WTC11 (cell line): ENCODE results near the gene DNMT3A. TPM values are rescaled to one million over a fixed set of nuclear protein-coding genes. Genes with fewer than 3 reads are reported as not detected.

Experiments
- ATAC-seq: fragments of 200-7000 bp; cut with Tn5 transposase; 2 replicates; pipeline ENCODE4 v1.10.0; 2021; ENCODE audit warnings: mild to moderate bottlenecking, moderate library complexity
- CTCF ChIA-PET: fragments of 300-600 bp; sonication (Branson Sonifier 250); formaldehyde crosslinking; loops from one replicate; lab custom pipeline; 2021; ENCODE audit warnings: antibody characterized with exemption; lab: Charles Lee
- POLR2A ChIA-PET: fragments of 350-600 bp; sonication (Branson Sonifier 250); formaldehyde crosslinking; loops from one replicate; lab custom pipeline; 2021; ENCODE audit warnings: antibody characterized with exemption; lab: Charles Lee
- DNase-seq: peaks from one replicate; pipeline ENCODE4 v3.0.0; 2021; ENCODE audit warnings: low spot score
- H3K27ac Mint-ChIP-seq: 2 replicates; pipeline ENCODE4 v1.8.0; 2021; ENCODE audit warnings: mixed read lengths
- H3K27me3 Mint-ChIP-seq: 2 replicates; pipeline ENCODE4 v1.8.0; 2021; ENCODE audit warnings: low read depth, mild to moderate bottlenecking, moderate library complexity, mixed read lengths
- H3K36me3 Mint-ChIP-seq: 2 replicates; pipeline ENCODE4 v1.8.0; 2021; ENCODE audit warnings: mixed read lengths
- H3K4me1 Mint-ChIP-seq: 2 replicates; pipeline ENCODE4 v1.8.0; 2022; ENCODE audit warnings: mixed read lengths
- H3K4me3 Mint-ChIP-seq: 2 replicates; pipeline ENCODE4 v1.8.0; 2021; ENCODE audit warnings: mild to moderate bottlenecking, moderate library complexity, mixed read lengths
- H3K9me3 Mint-ChIP-seq: 2 replicates; pipeline ENCODE4 v1.8.0; 2021; ENCODE audit warnings: mixed read lengths
- ATF3 ChIP-seq: sonication (generic); formaldehyde crosslinking; conservative IDR thresholded peaks from 2 replicates; pipeline ENCODE4 v1.8.1; 2022; ENCODE audit warnings: mild to moderate bottlenecking, missing genetic modification reagents
- CDX4 ChIP-seq: fragments of 250-450 bp; sonication (Bioruptor Pico); IDR thresholded peaks from 2 replicates; pipeline ENCODE4 v1.9.0; 2021; ENCODE audit warnings: moderate library complexity, mild to moderate bottlenecking, inconsistent platforms, borderline replicate concordance
- EMX1 ChIP-seq: fragments of 250-450 bp; sonication (Bioruptor Pico); IDR thresholded peaks from 2 replicates; pipeline ENCODE4 v1.8.0; 2021; ENCODE audit warnings: mild to moderate bottlenecking
- FOXJ3 ChIP-seq: sonication (generic); formaldehyde crosslinking; IDR thresholded peaks from 2 replicates; pipeline ENCODE4 v1.9.0; 2021; ENCODE audit warnings: missing genetic modification reagents, mild to moderate bottlenecking, borderline replicate concordance
- FOXK1 ChIP-seq: sonication (generic); formaldehyde crosslinking; IDR thresholded peaks from 2 replicates; pipeline ENCODE4 v1.8.0; 2022; ENCODE audit warnings: mild to moderate bottlenecking, moderate library complexity, missing genetic modification reagents
- FOXP1 ChIP-seq: sonication (generic); formaldehyde crosslinking; IDR thresholded peaks from 2 replicates; pipeline ENCODE4 v1.8.0; 2022; ENCODE audit warnings: missing genetic modification reagents, mild to moderate bottlenecking, moderate library complexity, borderline replicate concordance
- GABPB1 ChIP-seq: sonication (generic); formaldehyde crosslinking; IDR thresholded peaks from 2 replicates; pipeline ENCODE4 v1.8.1; 2023; ENCODE audit warnings: mild to moderate bottlenecking, missing genetic modification reagents
- GRHL2 ChIP-seq: fragments of 250-450 bp; sonication (Bioruptor Pico); IDR thresholded peaks from 2 replicates; pipeline ENCODE4 v1.8.0; 2022; ENCODE audit warnings: mild to moderate bottlenecking, moderate library complexity; ENCODE audit not compliant: insufficient replicate concordance, severe bottlenecking
- GTF2I ChIP-seq: fragments of 250-450 bp; sonication (Bioruptor Pico); conservative IDR thresholded peaks from 2 replicates; pipeline ENCODE4 v1.4.0; 2021; ENCODE audit warnings: mild to moderate bottlenecking
- IRF2 ChIP-seq: sonication (generic); formaldehyde crosslinking; IDR thresholded peaks from 2 replicates; pipeline ENCODE4 v1.8.0; 2022; ENCODE audit warnings: low read depth, missing genetic modification reagents, borderline replicate concordance
- KAT7 ChIP-seq: sonication (generic); formaldehyde crosslinking; IDR thresholded peaks from 2 replicates; pipeline ENCODE4 v1.8.1; 2023; ENCODE audit warnings: missing genetic modification reagents, mild to moderate bottlenecking, borderline replicate concordance
- NFATC4 ChIP-seq: fragments of 250-450 bp; sonication (Bioruptor Pico); IDR thresholded peaks from 2 replicates; pipeline ENCODE4 v1.9.0; 2021; ENCODE audit warnings: mild to moderate bottlenecking
- NFE2L1 ChIP-seq: sonication (generic); formaldehyde crosslinking; IDR thresholded peaks from 2 replicates; pipeline ENCODE4 v1.8.1; 2023; ENCODE audit warnings: missing genetic modification reagents
- OVOL2 ChIP-seq: fragments of 250-450 bp; sonication (Bioruptor Pico); IDR thresholded peaks from 2 replicates; pipeline ENCODE4 v1.9.0; 2021; ENCODE audit warnings: mild to moderate bottlenecking, borderline replicate concordance
- PRRX2 ChIP-seq: fragments of 250-450 bp; sonication (Bioruptor Pico); IDR thresholded peaks from 2 replicates; pipeline ENCODE4 v1.8.0; 2021; ENCODE audit warnings: mild to moderate bottlenecking
- RELA ChIP-seq: sonication (generic); formaldehyde crosslinking; IDR thresholded peaks from 2 replicates; pipeline ENCODE4 v1.8.1; 2022; ENCODE audit warnings: missing genetic modification reagents, mild to moderate bottlenecking, borderline replicate concordance
- SOX15 ChIP-seq: fragments of 250-450 bp; sonication (Bioruptor Pico); IDR thresholded peaks from 2 replicates; pipeline ENCODE4 v1.9.0; 2021; ENCODE audit warnings: mild to moderate bottlenecking
- SP1 ChIP-seq: sonication (generic); formaldehyde crosslinking; conservative IDR thresholded peaks from 2 replicates; pipeline ENCODE4 v1.8.1; 2022; ENCODE audit warnings: missing genetic modification reagents
- USF1 ChIP-seq: sonication (generic); formaldehyde crosslinking; IDR thresholded peaks from 2 replicates; pipeline ENCODE4 v1.8.0; 2022; ENCODE audit warnings: mild to moderate bottlenecking, missing genetic modification reagents
- ZMAT4 ChIP-seq: fragments of 250-450 bp; sonication (Bioruptor Pico); IDR thresholded peaks from 2 replicates; pipeline ENCODE4 v1.9.0; 2021; ENCODE audit warnings: mild to moderate bottlenecking
- ZNF396 ChIP-seq: fragments of 250-450 bp; sonication (Bioruptor Pico); IDR thresholded peaks from 2 replicates; pipeline ENCODE4 v1.8.0; 2021; ENCODE audit warnings: mild to moderate bottlenecking, moderate library complexity, borderline replicate concordance
- ZNF425 ChIP-seq: fragments of 250-450 bp; sonication (Bioruptor Pico); conservative IDR thresholded peaks from 2 replicates; pipeline ENCODE4 v1.9.0; 2021; ENCODE audit warnings: mild to moderate bottlenecking
- ZSCAN18 ChIP-seq: fragments of 250-450 bp; sonication (Bioruptor Pico); IDR thresholded peaks from 2 replicates; pipeline ENCODE4 v2.1.2; 2022; ENCODE audit warnings: mild to moderate bottlenecking, moderate library complexity
- total RNA-seq: library from RNA; stranded (reverse); gene quantifications from 3 replicates; pipeline ENCODE4 v1.2.3, GENCODE V29; 2021
- TF ChIP-seq, protein P1 (sequence below): fragments of 250-450 bp; sonication (Bioruptor Pico); IDR thresholded peaks from 2 replicates; pipeline ENCODE4 v1.8.0; 2021; ENCODE audit warnings: mild to moderate bottlenecking
- TF ChIP-seq, protein P2 (sequence below): sonication (generic); formaldehyde crosslinking; IDR thresholded peaks from 2 replicates; pipeline ENCODE4 v1.8.1; 2022; ENCODE audit warnings: missing genetic modification reagents, borderline replicate concordance

Gene DNMT3A
- total RNA-seq, 1 experiment from 2014 or later: 154 TPM

- TF ChIP-seq ZSCAN18 (CRISPR knock-in tag): no peak
- TF ChIP-seq ZMAT4 (CRISPR knock-in tag): no peak
- no peak for TF ChIP-seq FOXJ3
- no peak for TF ChIP-seq IRF2 (CRISPR knock-in tag)
- TF ChIP-seq GABPB1 (CRISPR knock-in tag): no peak
- no peak for TF ChIP-seq ZNF425 (CRISPR knock-in tag)
- TF ChIP-seq SP1: no peak
These were observed 102.8 kb downstream of the DNMT3A start (continued) for GRCh38 chr2:25238920-25239319.

DNA sequence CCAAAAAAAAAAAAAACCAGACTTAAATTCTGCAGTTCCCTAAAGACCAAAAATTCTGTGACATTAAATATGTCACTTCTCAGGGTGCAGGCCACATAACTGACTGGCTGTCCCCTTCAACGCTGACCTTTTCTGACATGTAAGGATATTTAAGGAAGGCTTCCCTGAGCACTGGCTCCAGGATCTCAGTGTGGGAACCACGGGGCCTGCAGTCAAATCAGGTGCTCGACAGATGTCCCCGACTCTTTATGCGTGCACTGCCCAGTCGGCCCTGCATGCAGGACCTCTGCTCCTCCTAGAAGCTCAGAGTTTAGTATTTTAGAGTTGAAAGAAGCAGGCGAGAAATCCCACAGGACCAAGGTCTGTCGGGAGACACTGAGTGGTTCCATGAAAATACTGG lies 104.0 kb downstream of the DNMT3A start:
- no peaks in the 10 kb centered on the region for H3K9me3 Mint-ChIP-seq
- H3K36me3 Mint-ChIP-seq: peaks cover 95% of the 10 kb centered on the region
- DNase-seq (no peak), ATAC-seq (no peak)
- ChIA-PET CTCF (interaction anchor here (1.4 kb wide), 1 partner anchor 9 kb away, joined by 6 read pairs; no protein-coding TSS in a partner anchor), POLR2A (interaction anchor here (0.7 kb wide), 2 partner anchors 9 to 13 kb away, joined by 3 to 5 read pairs; no protein-coding TSS in a partner anchor)
- no peak for TF ChIP-seq KAT7 (CRISPR knock-in tag)
- no peak for TF ChIP-seq GRHL2 (CRISPR knock-in tag)
- no peak for TF ChIP-seq GTF2I (CRISPR knock-in tag)
- TF ChIP-seq ATF3 (CRISPR knock-in tag): no peak
- TF ChIP-seq CDX4 (CRISPR knock-in tag): no peak
- no peak for TF ChIP-seq NFE2L1
- TF ChIP-seq FOXK1 (CRISPR knock-in tag): no peak
- TF ChIP-seq SOX15 (CRISPR knock-in tag): no peak
- no peak for TF ChIP-seq RELA (CRISPR knock-in tag)
- TF ChIP-seq USF1 (CRISPR knock-in tag): no peak
- no peak for TF ChIP-seq EMX1 (CRISPR knock-in tag)
- TF ChIP-seq PRRX2: no peak
- no peaks in the 10 kb centered on the region for H3K4me1 Mint-ChIP-seq
- no peaks in the 10 kb centered on the region for H3K27me3 Mint-ChIP-seq
- no peak overlapping the region for H3K4me3 Mint-ChIP-seq
- H3K27ac Mint-ChIP-seq: no peak overlapping the region

GRCh38 chr2:25236736-25237135 lies 105.0 kb downstream of the DNMT3A start:
- CTCF ChIA-PET: no interaction called here
- ATAC-seq (no peak), DNase-seq (no peak)
- no peaks in the 10 kb centered on the region for H3K9me3 Mint-ChIP-seq
- H3K4me1 Mint-ChIP-seq: peaks cover 3% of the 10 kb centered on the region; the same call in 1 of the 2 replicates
- H3K27ac Mint-ChIP-seq: peak overlapping the region; percentile 18; the same call in 1 of the 2 replicates
- H3K4me3 Mint-ChIP-seq: no peak overlapping the region
- H3K27me3 Mint-ChIP-seq: no peaks in the 10 kb centered on the region
- H3K36me3 Mint-ChIP-seq: peaks cover 85% of the 10 kb centered on the region
- POLR2A ChIA-PET: interaction anchor here (1.2 kb wide), 1 partner anchor 16 kb away, joined by 5 read pairs; no protein-coding TSS in a partner anchor
- TF ChIP-seq ZMAT4 (CRISPR knock-in tag): no peak
- TF ChIP-seq FOXP1: no peak
- TF ChIP-seq OVOL2 (CRISPR knock-in tag): no peak
- TF ChIP-seq NFATC4: no peak
- TF ChIP-seq USF1 (CRISPR knock-in tag): no peak
- TF ChIP-seq, protein P1, sequence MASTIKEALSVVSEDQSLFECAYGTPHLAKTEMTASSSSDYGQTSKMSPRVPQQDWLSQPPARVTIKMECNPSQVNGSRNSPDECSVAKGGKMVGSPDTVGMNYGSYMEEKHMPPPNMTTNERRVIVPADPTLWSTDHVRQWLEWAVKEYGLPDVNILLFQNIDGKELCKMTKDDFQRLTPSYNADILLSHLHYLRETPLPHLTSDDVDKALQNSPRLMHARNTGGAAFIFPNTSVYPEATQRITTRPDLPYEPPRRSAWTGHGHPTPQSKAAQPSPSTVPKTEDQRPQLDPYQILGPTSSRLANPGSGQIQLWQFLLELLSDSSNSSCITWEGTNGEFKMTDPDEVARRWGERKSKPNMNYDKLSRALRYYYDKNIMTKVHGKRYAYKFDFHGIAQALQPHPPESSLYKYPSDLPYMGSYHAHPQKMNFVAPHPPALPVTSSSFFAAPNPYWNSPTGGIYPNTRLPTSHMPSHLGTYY (CRISPR knock-in tag): no peak
- TF ChIP-seq, protein P2, sequence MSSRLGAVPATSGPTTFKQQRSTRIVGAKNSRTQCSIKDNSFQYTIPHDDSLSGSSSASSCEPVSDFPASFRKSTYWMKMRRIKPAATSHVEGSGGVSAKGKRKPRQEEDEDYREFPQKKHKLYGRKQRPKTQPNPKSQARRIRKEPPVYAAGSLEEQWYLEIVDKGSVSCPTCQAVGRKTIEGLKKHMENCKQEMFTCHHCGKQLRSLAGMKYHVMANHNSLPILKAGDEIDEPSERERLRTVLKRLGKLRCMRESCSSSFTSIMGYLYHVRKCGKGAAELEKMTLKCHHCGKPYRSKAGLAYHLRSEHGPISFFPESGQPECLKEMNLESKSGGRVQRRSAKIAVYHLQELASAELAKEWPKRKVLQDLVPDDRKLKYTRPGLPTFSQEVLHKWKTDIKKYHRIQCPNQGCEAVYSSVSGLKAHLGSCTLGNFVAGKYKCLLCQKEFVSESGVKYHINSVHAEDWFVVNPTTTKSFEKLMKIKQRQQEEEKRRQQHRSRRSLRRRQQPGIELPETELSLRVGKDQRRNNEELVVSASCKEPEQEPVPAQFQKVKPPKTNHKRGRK: no peak
- TF ChIP-seq ZNF396: no peak
